Stimulated activated CD4-positive, alpha-beta T cell treated with anti-CD3 and anti-CD28 coated beads, Interleukin-4, amount 100 ng/mL, for 4 hours (primary cell): ENCODE results near the gene ATG2A.

Source experiments
- DNase-seq, 2 experiments: peaks; one replicate each; pipeline ENCODE4 v3.0.0-alpha.2; 2020

ATG2A gene

DNA sequence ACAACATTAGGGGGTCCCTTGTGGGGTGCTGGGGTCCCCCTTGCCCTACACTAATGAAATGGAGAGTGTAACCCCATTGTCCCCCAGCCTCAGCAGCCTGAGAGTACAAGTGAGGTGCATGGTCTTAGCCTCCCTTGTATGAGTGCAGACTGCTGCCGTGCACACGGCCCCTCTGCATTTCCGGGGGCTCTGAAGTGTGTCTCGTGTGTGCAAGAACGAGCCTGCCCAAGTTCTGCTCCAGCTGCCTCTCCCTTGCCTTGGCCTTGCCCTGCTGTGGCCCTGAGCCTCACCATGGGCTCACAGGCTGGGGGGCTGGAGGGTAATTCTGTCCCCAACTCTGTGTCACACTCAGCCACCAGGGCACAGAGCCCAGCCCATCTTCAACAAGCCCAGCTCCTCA, 33.4 kb downstream of the ATG2A start:
- no peak for DNase-seq

DNA sequence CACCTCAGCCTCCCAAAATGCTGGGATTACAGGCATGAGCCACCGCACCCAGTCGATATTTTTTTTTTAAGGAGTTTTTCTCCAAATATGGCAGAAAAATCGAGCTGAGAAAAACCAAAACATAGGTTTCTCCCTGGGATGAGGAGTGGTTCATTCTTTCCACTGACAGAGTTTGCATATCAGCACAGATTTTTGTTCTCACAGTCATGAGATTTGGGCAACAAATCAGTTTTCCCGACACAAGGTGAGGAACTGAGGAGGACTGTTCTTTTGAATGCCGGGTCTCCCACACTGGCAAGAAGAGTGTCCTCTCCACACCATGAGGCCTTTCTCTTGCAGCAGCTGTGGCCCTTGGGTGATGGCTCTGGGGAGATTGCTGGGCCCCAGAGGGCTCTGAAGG, 34.8 kb downstream of the ATG2A start:
- DNase-seq: no peak

DNA sequence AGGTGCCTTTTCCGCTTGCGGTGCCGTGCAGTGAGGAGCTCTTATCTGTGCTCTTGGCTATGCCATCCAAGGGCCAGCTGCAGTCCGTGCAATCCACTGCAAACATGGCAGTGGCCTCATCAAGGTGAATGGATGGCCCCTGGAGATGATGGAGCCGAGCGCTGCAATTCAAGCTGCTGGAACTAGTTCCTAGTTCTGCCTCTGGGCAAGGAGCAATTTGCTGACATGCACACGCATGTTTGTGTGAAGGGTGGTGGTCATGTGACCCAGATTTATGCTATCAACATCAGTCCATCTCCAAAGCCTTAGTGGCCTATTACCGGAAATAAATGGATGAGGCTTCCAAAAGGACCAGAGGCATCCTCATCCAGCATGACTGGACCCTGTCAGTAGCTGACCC, 35.5 kb downstream of the ATG2A start:
- DNase-seq: no peak

DNA sequence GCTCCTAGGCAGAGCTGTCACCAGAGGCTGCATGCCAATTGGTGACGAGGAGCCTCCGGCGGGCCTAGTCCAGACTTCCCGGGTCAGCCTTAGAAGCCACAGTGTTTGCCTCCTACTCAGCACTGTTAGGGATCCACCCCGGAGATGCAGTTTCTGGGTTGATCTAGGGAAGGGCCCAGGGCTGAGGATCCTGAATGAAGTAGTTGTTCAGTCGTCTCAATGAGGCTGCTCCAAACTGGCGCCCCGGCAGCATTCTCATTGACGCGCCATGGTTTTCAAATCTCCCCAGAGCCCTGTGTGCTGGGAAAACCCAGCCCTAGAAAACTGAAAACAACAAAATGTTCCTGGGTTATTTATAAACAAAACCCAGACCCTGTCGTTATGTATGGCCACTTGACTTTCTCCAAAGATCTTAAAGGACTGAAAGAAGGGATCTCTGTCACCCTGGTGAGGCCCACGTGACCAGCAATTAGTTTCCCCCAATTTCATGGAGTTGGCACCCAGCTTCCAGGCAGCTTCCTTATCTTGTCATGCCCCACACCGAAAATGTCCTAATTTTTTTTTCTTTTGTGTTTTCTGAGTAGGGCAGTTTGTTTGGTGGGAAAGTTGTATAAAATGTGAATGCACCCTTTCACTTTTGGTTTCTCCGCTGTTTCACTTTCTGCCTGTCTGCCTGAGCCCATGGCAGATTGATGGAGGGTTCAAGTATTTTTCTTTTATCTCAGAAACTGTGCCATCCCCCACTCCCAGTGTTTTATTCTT, 36.6 kb downstream of the ATG2A start:
- no peak for DNase-seq

DNA sequence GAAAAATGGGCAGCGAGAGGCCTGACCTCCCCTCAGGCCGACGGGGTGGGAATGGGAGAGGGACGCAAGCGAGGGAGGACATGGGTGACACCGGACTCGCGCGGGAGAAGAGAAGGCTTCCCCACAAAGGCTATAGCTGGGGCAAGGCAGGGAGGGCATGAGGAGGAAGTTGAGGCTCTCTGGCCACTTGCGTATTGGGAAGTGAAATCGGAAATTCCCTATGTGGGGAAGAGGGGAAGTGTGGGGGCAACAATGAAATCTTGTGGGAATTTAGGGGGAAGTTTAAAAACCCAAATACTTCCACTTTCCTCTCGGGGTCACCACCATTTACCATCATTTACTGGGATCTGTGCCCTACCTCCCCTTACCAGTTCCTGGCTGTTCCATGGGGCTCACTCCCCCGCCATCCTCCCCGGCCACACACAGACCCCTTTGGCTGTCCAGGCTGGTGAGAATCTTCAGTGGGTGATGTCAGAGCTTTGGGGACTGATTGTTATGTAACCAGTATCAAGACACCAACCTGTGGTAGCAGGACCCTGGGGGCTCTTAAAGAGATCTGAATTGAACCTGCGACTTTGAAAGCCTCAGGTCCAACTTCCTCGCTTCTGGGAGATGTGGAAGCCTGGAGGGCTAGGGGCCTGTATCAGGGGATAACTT, 37.6 kb downstream of the ATG2A start:
- no peak for DNase-seq

DNA sequence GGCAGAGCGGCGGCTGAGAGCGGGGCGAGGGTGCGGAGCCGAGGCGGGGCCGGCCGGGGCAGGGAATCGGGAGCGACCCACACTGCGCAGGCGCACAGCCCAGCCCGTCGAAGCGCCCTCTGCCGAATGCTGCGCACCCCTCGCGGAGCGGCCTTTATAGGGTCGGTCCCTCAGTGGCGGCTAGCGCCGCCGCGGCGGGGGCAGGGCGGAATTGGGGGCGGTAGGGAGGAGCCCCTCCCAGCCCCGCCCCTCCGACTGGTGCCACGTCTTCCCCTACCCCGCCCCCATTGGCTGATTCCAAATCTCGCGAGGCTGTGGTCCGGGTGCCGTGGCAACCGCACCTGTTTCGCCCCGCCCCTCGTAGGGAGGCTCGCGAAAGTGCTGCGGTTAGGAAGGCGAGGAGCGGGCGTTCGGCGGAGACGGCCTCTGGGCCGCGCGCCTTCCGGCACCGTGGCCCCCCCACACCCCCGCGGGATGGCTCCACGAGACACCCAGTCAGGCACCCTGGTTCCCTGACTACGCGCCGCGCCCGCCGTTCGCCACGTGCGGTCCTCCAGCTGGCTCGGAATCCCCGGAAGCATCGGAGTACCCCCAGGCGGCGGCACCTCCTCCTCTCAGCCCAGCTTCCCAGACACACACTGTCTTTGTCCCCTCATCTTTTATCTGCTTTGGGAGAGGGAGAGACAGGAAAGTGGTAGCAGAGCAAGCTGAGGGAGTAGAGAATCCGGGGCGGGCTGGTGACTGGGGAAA, 38.3 kb downstream of the ATG2A start, which contains the start of gene EHD1:
Gene EHD1, minus strand, starts transcription at position 128 of the 750 bp plus-strand sequence. CDS start 157 bp downstream, outside the sequence.
- DNase-seq: peak; percentile 99

DNA sequence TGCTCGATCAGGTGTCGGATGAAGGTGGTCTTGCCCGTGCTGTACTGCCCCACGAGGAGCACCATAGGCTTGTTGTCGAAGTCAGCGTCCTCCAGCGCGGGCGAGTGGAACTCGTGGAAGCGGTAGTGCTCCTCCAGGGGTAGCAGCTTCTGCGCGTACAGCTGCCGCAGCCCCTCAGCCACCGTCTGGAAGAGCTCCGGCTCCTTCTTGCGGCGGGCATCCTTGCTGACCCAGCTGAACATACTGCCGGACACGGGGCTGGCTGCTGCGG, 38.9 kb downstream of the ATG2A start:
- no peak for DNase-seq

DNA sequence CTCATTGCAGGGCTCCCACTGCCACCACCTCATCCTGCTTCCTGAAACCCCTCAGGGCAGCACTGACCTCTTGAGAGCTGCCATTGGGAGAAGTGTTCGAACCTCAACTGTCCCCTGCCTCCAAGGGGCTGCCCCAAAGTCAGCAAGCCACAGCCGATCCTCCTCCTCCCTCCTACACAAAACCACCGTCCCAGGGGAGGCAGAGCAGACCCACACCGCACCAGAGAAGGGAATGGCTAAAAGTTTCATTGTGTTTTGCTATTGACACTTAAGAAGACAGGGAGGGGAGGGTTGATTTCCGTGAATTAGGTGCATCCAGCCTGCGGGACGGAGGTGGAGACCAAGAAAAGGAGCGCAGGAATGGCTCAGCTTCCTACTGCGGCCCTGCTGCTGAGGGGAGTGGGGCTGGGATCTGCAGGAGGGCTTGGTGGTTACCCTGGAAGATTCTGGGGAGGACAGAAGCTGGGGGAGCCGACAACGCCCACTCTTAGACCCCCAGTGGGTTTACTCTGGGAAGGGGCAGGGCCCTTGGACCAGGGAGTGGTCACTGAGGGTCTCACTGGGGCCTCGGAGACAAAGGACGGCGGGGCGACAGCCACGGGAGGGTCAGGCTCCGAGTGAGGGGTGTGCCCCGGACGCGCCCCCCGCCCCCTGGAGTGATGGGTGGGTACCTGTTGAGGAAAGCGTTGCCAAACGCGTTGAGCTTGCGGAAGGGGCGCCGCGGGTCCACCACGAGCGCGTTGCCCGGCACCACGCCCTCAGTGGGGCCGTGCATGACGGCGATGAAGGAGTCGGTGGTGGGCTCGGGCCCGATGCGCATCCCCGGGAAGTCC, 39.4 kb downstream of the ATG2A start:
- peak in 1 of 2 experiments; percentile 26 for DNase-seq

DNA sequence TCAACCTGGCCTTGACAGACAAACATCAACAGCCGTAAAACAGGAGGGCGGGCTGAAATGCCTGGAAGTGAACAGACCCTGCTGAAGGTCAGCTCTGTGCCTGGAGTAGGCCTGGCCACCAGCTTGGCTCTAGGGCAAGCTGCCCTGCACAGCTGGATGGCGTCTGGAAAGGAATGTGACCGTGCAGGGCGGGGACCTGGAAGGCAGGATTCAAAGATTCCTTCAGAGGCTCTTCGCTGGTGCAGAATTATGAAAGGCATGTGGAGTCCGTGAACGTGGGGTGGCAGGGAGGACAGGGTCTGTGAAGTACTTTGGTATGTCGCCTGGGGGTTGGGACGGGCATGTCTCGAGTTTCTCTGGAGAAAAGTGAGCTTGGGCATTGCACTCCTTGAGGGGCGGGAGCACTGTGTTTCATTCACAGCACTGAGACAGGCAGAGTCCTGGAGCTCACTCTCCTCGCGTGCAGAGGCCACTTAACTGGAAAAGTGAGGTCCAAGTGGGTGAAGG, 40.1 kb downstream of the ATG2A start:
- DNase-seq: no peak

DNA sequence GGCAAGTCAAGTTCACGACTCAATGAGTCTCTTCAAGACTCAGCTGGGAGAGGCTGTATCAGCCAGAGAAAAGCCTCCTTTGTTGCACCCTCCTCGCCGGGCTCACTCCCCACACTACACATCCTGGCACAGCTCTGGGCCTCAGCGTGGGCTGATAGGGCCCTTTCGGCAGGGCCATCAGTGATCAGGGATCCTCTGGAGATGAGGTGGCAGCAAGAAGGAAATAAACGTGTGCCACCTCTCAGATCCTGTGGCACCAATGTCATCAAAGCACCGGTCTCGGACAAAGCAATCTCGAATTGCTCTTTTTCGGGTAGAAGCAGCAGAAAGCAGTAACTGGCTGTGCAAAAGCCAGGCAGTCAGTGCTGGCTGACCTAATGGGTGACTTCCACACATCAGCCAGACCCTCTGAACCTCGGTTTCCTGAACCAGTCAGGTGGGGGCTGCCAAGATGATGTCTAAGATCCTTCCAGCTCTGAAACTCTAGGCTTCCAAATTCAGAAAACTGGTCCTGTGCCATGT, 40.7 kb downstream of the ATG2A start:
- no peak for DNase-seq

DNA sequence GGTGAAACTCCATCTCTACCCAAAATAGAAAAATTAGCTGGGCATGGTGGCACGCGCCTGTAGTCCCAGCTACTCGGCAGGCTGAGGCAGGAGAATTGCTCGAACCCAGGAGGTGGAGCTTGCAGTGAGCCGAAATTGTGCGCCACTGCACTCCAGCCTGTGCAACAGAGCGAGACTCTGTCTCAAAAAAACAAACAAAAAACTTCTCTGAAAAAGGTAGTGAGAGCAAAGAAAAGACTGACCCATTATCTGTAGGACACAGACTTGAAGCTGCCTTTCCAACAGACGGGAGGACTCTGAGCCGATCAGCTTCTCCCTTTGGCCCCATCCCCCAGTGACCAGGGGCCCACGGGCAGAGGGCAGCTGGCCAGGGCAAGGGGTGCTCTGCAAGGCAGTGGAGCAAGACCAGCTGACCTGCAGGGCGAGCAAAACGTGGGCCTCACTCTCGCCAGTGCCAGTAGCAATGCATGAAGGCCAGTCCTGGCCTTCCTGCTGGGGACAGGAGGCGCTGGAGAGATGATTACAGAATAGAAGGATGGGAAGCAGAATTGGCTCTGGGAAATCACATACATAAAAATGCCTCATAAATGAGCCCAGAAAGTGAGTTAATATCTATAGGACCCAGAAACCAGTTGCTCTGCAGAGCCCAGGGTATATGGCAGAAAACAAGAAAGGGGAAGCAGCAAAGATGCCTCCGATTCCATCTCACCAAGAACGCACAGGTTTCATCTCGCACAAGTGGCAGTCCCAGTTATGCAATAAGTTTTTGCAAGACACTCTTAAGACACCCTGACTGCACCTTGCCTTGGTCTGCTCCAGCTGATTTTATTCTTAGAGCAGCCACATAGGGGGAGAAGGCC, 41.4 kb downstream of the ATG2A start:
- DNase-seq: no peak

DNA sequence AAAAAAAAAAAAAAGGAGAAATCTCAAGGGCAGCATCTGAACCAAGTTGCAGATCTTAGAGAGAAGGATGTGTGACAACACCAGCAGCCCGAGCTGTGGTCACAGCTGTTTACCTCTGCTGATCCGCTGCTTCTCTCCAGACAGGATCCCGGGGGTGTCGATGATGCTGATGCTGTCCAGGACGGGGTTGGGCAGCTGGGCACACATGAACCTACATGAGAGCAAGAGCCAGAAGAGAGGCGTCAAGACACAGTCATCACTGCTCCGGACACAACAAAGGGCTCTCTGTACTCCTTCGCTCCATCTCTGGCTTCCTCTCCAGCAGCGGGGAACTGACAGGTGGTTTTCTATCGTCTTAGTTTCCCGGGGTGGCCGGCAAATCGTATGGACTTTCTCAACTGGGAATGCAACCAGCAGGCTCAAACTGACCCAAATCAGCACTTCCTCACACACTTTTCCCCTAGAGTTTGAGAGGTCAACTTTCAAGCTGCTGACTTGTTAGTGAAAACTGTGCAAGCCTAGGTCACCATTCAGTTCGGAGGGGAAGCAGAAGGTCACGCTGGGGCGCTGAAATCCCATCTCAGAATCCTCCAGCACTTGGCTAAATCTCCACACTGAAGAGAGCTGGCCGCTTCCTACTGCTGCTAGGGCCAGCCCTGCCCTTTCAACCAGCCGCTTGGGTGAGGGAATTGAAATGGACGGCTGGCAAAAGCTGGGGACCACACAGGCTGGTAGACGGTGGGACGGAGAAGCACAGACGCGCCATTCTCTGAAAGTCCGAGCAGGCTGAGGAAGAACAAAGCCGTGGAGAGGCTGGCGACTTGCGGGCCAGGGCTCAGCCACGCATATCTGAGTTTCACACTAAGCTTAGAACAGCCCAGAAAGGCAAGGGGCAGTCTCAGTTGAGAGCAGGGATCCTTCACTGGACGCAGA, 42.4 kb downstream of the ATG2A start:
- DNase-seq: no peak

DNA sequence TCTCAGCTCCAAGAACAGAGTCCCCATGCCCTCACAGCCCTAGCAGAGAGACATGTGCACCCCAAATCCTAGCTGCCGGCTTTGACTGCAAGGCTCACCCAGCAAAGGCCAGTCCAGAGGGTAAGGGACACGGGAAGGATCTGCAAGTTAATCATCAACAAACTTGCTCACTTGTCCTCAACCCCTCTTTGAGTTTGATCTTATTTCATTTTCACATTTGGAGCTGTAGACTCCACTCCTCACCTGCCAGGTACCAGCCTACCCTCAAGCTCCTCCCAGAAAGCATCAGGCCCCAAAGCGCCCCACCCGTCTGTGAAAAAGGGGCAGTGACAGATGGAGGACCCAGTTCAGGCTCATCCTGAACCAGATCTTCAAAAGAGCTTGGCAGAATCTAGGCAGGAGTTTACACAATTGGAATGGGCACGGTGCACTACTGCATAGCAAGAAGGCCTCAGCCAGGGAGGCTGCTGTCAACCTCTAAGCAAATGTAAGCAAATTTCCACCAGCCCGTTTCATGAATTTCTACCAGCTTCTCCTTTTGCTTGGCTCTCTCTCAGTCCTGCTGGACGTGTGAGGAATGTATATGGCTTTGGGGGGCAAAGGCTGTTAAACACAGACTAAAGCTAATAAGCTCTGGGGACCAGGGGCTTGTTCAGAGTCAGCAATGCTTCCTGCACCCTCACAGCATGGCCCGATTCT, 44.1 kb downstream of the ATG2A start:
- no peak for DNase-seq

DNA sequence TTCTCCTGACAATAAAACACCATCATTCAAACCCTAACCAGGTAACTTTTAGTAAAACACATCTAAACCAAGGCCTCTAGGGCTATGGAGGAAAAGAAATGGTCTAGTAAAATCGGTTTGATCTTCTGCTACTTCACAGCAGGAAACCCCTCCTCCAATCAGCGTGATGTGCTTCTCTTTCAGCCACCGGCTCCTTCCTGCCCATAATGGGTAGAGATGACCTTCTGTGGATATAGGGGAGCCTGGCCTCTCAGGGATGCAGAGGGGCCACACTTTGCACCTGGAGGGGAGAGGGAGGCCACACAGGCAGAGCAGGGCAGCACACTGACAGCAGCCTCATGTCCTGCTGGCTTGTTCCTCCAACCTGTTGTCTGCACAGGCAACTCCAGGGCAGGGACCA, 45.5 kb downstream of the ATG2A start:
- DNase-seq: no peak

DNA sequence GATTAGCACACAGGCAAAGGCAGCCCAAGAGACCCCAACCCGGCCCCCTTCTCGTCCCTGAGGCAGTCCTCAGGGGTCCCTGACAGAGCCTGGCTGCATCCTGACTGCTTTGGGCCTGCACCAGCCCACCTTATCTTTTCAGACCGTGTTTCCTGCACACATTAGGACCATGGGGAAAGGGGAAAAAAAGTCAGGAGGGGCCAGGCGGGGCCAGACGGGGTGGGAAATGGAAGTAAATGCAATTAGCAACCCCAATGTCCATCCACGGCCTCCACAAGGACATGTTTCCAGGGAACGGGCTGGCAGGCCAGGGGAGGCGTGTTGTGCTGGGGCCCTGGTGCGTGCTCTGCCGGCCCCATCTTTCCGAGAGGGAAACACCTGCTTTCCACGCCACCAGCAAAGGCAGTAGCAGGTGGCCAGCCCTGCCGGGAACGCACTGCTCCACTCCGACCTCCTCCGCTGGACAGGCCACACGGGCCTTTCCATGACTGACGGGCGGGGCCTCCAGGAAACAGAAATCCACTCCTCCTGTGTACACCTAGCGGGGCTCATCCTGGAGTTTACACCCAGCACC, 46.0 kb downstream of the ATG2A start:
- DNase-seq: no peak

DNA sequence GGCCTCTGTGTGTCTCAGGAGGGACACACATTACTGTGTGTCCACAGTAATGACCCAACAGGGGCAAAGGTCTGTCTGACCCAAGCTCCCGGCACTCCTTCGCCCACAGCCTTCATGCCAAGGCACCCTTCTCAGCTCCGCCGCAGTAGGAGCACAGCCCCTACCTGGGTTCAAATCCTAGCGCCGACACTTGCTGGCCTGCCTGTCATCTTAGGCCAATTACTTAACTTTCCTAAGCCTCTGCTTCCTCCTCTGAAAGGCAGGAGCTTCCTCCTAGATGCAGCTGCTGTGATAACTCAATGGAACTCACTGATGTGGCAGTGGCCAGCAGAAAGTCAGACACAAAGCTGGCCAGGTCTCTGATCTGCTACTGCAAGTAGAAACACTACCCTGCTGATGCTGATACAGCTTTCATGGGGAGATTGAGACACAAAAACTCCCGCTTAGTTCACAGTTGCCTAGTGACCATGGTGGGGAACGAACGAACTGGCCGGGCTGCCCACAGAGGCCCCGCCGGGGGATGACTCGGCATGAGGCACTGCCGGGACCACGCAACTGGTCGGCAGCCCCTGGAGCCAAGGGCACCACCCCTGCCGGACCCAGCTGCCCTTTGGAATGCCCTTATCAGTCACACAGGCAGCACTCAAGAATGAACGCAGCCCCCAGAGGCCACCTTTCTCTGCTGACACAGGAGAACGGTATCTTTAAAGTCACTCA, 46.7 kb downstream of the ATG2A start:
- DNase-seq: no peak

DNA sequence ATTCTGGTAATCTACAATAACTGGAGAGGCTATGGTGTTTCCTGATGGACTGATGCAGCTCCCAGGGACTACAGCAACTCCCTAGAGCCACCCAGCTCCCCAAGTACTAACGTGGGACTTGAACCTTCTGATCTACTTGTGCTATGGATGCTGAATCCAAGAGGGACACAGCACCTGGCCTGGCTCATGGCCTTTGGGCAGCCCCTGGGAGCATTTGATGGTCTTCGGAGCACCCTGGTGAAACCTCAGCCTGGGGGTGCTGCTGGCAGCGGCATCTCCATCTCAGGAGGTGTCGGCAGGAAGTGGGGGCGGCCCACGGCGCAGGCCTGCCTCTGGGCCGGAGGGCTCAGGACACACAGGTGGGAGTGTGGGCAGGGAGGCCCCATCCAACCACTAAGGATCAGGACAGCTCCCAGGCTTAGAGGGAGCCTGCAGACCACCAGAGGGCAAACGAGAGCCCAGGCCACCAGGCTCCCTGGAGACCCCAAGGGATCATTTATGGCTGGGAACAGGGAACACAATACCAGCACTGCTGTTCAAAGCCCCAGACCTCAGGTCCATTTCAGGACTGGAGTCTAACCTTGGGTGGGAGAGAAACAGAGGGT, 47.3 kb downstream of the ATG2A start:
- no peak for DNase-seq

DNA sequence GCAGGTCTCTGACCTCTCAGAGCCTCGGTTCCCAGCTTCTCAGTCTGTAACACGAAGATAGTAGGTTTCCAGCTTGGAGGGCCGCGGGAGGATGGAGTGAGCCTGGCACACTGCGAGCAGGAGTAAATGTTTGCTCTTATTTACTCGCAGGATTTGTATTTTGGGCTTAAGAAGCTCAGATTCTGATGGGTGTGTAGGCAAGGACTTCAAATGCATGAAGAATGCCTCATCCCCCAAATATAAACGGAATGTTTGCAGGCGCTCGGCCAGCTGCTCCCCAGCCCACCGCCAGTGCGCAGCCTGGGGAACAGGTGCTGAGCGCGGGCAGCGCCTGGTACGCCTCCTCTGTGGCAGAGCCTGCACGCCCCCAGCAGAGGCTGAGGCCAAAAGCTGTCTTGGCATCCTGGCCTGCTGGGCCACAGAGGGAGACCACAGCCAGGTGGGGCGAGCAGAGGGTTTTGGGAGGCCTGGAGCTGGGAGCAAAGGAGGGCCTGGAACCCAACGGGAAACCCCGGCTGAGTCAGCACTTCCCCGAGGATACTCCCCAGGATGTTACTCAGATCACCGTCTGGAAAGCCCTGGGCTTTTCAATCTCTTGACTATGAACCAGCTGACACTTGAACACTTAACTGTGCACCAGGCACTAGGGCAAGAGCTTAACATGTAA, 48.0 kb downstream of the ATG2A start:
- DNase-seq: no peak
